CD4-positive, alpha-beta T cell treated with Interleukin-12 subunit alpha and Interleukin-12 subunit beta, for 1 hour (primary cell): Measurements from ENCODE around the gene RRAD.

Experiments used
- DNase-seq: peaks from one replicate; pipeline ENCODE4 v3.0.0-alpha.2; 2020

The RRAD gene

GRCh38 chr16:66933776-66934137 is 8.4 kb upstream of the RRAD start:
- DNase-seq, result no peak

- DNase-seq, result no peak
Observed at GRCh38 chr16:66932076-66932475, 6.7 kb upstream of the RRAD start.

- DNase-seq, result no peak
Observed at GRCh38 chr16:66931665-66932064, 6.3 kb upstream of the RRAD start.

- no peak for DNase-seq
Observed at GRCh38 chr16:66930189-66930588, 4.9 kb upstream of the RRAD start.

- DNase-seq, result peak; percentile 30
Observed at GRCh38 chr16:66928702-66929388, 3.5 kb upstream of the RRAD start.

GRCh38 chr16:66927918-66928649 is 2.7 kb upstream of the RRAD start:
- DNase-seq, result no peak

- DNase-seq, result no peak
Observed at GRCh38 chr16:66926961-66927436, 1.7 kb upstream of the RRAD start.

GRCh38 chr16:66926171-66926947 is 1.0 kb upstream of the RRAD start:
- DNase-seq, result no peak

- DNase-seq, result peak; percentile 34
Observed at GRCh38 chr16:66924527-66925321, 611 bp downstream of the RRAD start.

- DNase-seq, result no peak
Observed at GRCh38 chr16:66923866-66924265, 1.5 kb downstream of the RRAD start.

GRCh38 chr16:66923247-66923731 is 2.0 kb downstream of the RRAD start:
- DNase-seq, result no peak

GRCh38 chr16:66921729-66922450 is 3.4 kb downstream of the RRAD start:
- DNase-seq, result no peak

- no peak for DNase-seq
Observed at GRCh38 chr16:66920924-66921680, 4.2 kb downstream of the RRAD start.

GRCh38 chr16:66920299-66920590 is 5.1 kb downstream of the RRAD start:
- DNase-seq, result no peak

GRCh38 chr16:66919569-66920298 is 5.6 kb downstream of the RRAD start:
- DNase-seq, result no peak

GRCh38 chr16:66918803-66919568 is 6.3 kb downstream of the RRAD start, which contains the start of gene CDH16:
CDH16 (minus strand) TSS chr16:66918885; CDS start chr16:66918065, 820 bp downstream.
- no peak for DNase-seq

- DNase-seq, result no peak
Observed at GRCh38 chr16:66918355-66918754, 7.0 kb downstream of the RRAD start.

GRCh38 chr16:66917741-66918140 is 7.6 kb downstream of the RRAD start:
- no peak for DNase-seq

- no peak for DNase-seq
Observed at GRCh38 chr16:66916518-66916917, 8.8 kb downstream of the RRAD start.

- DNase-seq, result no peak
Observed at GRCh38 chr16:66915041-66915440, 10.3 kb downstream of the RRAD start.
